GM18907 (cell line): ENCODE data around the gene PTH2.
"Not testable (repeated sequence)": the region's sequence is repeated elsewhere in the genome, so short reads cannot be mapped to it uniquely, and the experiment has no call there.

Experiments used
- ATAC-seq: cut with Tn5 transposase; IDR thresholded peaks from one replicate; pipeline ENCODE4 v1.9.1; 2021; ENCODE audit warnings: mild to moderate bottlenecking, moderate library complexity; ENCODE audit not compliant: unreplicated experiment

PTH2 gene

DNA sequence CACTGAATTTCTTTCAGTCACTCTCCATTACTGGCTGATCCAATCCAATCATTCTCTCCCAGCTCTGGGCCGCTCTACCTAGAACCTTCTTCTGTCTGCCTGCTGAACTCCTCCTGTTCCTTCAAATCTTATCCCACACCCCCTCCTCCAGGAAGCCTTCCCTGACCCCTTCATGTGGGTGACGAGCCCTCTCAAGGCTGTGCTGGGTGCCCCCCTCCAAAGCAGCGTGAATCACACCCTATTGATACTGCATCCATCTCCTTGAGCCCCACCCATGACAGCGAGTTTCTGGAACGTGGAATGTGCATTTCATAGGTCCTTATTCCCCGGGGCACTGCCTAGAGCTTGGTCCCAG lies 25.2 kb upstream of the PTH2 start:
- no peak for ATAC-seq

DNA sequence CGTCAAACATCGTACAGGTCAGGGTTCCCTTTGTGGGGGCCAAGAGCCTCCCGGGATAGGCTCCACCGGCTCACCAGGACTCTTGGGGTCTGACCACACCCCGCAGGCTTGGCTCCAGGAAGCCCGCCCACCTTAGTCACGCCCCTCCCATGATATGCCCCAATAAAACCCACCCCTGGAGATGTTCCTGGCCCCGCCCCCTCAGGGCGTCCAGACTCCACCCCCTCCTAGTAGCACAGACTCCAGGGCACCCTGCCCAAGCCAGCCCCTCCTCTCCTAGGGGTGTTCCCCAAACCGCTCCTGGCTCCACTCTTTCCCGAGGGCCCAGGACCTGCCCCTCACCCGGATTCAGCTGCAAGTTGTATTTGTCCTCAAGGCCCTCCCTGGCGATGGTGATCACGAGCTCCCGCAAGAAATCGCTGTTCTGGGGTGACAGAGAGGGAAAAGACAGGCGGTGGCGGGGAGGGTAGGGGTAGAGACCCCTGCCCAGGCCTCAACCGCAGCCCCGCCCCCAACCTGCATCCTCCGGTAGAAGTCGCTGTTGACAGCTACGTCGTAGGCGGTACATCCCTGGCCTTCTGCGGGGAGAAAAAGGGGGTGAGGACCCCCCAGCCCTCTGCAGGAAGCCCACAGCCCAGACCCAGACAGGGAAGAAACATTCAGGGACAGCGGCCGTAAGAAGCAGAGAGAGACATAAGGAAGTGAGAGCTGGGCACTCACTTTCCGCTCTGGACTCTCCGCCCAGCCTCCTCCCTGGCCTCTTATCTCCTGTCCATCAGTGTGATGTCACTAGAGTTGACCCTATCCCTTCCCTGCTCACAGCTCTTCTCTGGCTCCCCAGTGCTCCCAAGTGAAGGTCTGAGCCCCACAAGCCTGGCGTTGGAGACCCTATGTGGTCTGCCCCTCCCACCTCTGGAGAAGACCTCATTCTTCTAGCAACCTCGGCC lies 24.5 kb upstream of the PTH2 start:
- ATAC-seq, result no peak

DNA sequence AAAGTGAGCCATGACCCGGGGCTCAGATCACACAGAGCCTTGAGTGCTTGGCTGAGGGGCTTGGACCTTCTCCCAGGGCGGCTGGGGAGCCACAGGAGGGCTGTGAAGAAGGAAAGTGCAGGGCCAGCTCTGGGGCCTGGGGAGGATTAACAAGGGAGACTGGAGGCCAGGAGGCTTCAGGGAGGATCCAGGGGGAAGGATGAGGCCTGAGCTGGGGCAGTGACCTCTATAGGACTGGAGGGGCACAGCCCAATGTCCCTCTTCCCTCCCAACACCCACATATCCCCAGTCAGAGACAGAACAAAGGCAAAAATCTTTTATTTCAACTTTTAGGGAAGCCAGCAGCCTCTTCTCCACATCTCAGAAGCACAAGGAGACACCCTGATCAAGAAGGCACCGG lies 22.8 kb upstream of the PTH2 start:
- ATAC-seq, result no peak

DNA sequence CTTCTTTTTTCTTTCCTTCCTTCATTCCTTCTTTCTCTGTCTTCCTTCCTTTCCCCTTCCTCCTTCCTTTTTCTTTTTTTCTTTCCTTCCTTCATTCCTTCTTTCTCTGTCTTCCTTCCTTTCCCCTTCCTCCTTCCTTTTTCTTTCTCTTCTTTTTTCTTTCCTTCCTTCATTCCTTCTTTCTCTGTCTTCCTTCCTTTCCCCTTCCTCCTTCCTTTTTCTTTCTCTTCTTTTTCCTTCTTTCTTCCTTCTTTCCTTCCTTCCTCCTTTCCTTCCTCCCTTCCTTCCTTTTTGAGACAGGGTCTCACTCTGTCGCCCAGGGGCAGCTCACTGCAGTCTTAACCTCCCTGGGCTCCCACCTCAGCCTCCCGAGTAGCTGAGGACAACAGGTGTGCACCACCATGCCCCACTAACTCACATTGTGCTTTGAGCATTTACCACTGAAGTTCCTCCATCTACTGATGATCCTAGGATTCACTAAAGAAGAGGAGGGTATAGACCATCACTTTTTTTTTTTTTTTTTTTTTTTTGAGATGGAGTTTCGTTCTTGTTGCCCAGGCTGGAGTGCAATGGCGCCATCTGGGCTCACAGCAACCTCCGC lies 21.0 kb upstream of the PTH2 start:
- not testable (repeated sequence) for ATAC-seq

DNA sequence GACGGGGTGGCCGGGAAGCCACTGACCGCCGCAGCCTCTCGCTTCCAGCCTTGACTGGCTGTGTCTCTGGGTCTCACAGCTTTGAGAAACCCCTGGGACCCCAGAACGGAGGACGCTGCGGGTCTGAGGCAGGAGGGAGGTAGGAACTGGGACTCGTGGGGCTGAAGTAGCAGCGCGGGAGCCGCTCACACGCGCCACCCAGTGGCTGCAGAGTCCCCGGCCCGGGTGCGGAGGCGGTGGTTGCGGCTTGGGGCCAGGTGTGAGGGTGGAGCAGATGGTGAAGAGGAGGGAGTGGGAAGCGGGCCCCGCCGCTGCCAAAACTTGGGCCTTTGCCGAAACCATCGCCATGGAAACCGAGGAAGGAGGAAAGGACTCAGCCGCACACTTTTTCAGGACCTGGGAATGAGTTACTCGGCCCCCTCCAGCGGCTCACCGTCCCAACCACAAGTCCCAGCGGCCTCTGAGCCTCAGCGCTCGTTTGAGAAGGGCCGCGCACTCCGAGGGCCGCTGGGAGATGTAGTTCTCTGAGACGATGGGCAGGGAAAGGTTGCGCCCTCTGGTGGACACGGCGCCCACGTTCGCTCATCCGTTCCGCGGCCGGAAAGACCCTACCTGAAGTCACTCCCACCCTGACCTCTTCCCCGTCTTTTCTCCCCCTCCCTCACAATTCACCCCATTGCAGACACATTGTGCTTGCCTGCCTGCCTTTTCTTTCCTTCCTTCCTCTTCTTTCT lies 20.3 kb upstream of the PTH2 start:
- ATAC-seq, result peak; percentile 71

DNA sequence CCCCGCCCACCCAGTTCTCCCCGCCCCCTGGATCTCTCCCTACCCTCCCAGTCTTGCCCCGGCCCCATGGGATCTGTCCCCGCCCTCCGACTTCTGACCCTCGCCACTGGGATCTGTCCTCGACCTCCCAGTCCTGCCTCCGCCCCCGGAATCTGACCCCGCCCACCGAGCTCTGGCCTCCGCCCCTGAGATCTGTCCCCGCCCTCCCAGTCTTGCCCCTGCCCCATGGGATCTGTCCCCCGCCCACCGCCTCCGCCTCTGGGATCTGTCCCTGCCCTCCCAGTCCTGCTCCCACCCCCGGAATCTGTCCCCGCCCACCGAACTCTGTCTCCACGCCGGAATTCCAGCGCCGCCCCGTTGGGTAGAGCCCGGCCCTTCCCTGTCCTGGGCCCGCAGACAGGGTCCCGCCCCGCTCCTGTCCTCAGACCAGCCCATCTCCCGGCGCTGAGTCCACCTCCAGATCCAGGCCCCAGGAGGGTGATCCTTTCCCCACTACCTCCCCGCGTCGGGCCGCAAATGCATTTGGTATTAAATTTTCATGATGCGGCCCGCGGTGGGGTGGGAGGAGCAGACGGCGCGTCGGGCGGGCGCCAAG lies 19.6 kb upstream of the PTH2 start:
- ATAC-seq, result peak; percentile 5

DNA sequence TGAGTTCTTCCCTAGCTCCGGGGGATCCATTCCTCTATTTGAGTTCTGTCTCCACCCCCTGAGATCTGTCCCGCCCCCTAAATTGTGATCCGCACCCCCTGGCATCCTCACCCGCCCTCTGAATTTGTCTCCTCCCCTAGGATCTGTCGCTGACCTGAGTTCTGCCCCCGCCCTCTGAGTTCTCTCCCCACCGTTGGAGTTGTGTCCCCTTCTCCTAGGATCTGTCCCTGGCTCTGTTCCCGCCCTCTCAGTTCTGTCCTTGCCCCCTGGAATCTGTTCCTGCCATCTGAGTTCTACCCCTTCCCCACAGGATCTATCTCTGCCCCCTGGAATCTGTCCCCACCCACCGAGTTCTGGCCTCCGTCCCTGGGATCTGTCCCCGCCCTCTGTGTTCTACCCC lies 19.1 kb upstream of the PTH2 start:
- no peak for ATAC-seq

DNA sequence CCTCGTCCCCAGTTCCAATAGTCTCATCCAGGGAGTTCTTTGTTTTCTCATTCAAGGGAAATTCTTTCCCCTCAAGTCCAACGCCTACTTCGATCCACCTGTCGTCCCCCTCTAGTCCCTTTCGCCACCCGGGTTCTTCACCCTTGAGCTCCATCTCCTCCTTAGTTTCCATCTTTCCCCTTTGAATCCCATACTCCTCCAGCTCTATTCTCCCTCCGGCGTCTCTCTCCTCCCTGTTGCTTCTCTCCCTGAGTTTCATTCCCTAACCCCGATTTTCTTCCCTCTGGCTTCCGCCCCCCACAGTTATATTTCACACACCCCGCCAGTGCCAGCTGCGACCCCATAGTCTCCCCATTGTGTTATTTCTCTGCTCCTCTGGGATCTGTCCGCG lies 18.7 kb upstream of the PTH2 start:
- ATAC-seq, result no peak

DNA sequence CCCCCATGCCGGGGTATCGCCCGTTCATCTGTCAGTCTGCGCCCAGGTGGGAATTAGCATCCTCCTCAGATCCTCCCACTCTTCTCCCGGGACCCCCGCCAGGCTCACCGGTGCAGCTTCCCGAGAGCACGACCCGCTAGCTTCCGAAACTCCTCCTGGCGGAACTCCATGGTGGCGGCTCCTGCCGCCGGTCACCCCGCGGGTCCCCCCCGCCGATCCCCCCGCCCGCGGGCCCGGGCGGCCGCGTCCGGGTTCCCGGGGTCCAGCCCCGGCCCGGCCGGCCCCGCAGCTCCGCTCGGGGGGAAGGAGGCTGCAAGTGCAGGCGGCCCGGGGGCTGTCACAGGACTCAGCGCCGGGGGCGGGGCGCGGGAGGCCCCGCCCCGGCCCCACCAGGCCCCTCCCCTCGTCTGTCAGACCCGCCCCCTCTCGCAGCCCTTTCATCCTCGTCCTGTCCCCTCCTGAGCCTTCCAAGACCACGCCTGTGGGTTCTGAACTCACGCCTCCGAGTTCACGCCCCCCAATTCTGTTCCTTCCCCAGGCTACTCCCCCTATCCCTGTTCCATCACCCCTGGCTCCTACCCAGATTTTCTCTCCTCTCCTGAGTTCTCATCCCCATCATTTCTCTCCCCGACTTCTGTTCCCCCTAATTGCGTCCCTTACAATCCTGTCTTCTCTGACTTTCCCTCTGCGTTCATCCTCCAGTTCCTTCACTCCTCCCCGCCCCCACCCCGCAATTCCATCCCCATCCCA lies 18.1 kb upstream of the PTH2 start, which contains the start of gene SLC17A7:
SLC17A7 (minus strand) TSS at position 318 of the 750 bp plus-strand sequence; CDS start at position 170, 148 bp downstream.
- ATAC-seq, result no peak

DNA sequence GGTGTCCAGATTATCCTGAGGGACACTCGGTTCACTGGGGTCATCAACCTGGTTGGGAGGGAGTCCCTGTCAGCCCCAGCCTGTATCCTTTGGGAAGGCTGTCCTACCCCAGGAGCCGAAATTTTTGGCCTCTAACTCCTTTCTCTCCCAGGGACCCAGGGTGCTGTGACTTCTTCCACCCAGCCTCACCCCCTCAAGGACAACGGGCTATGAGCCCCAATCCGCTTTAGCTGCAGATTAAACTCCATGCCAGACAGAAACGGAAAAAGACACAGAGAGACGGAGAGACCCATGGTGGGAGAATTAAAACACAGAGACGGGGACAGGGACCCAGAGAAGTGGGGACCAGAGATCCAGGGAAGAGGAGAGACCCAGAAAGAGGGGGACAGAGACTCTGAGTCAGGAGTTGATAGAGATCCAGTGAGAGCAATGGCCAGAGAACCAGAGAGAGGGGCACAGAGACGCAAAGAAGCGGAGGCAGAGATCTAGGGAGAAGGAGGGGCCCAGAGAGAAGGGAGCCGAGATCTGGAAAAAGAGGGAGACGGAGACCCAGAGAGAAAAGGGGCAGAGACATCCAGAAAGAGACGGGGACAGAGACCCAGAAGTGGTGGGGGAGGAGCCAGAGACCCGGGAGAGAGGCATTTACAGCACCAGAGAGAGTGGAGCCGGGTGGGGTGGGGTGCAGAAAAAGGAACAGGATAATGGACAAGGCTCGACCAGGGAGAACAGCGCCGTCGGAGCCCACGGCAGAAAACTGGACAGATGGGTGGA lies 17.4 kb upstream of the PTH2 start:
- no peak for ATAC-seq

DNA sequence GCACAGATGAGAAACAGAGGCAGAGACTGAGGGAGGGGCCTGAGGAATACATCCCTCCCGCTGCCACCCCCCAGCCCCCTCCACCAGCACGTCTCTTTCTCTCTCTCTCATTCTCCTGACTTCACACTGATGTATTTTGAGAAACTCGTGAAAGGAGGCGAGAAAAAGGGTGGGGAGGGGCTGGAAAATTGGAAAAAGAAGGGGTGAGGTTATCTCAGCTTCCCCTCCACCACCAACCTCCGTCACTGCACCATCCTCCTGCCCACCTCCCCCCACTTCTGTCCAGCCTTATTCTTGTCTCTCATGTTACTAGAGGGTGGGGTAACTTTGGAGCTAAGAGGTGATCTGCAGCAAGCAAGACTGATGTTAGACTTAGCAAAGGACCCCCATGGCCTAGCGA lies 16.6 kb upstream of the PTH2 start:
- ATAC-seq, result no peak

DNA sequence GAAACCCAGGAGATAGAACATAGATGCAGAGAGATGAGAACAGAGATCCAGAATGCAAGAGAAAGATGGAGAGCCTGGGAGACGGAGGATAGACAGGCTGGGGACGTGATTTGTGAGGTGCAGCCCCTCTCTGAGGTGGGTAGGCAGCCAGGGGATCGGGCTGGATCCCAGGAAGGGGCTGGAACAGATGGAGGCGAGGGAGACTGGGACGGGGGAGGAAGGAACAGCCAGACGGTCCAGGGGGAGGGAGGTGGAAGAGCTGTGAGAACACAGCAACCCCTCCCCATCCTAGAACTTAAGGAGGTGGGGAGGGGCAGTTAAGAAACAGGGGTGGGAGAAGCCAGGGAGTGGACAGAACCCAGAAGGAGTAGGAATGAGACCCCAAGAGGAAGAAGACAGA lies 15.0 kb upstream of the PTH2 start:
- no peak for ATAC-seq

DNA sequence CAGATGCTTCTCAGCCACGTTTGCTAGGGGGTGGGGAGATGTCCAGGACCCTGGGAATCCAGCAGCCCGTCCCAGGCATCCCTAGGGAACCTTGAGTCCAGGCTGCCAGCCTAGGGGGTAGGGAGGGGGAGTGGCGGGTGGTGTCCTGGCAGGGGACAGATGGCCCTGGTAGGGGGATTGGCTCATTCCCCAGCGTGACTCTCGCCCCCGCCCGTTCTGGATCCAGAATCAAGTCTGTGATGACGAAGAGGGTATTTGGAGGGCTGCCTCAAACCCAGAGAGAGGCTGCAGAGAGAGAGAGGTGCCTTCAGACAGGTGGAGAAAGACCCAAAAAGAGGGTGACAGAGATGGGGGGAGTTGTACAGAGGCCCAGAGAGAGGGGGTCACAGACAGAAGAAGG lies 14.0 kb upstream of the PTH2 start:
- ATAC-seq, result no peak

DNA sequence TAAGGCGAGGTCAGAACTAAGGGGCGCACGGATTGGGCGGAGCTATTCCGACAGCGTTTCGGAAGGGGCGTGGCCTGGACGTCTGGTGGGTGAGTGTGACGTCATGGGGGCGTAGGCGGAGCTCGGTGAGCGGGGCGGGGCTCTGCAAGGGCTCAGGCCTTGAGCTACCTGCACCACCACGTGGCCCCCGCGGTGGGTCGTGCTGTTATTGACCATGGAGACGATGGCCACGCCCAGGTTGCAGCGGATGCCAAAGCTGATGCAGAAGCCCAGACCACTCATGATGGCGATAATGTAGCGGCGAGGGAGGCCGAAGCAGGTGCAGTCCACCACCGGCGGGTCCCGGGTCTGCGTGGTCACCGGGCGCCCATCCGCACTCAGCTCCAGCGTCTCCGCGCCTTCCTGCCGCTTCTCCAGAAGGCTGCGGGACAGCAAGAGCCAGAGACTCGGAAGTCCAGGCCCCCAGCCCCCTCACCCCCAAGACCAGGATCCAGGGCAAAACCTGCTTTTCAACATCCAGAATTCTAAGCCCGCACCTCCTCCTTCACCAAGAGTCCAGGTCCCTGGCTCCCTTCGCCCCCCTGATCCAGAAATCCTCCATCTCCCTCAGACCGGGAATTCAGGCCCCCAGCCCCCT lies 13.3 kb upstream of the PTH2 start:
- no peak for ATAC-seq

DNA sequence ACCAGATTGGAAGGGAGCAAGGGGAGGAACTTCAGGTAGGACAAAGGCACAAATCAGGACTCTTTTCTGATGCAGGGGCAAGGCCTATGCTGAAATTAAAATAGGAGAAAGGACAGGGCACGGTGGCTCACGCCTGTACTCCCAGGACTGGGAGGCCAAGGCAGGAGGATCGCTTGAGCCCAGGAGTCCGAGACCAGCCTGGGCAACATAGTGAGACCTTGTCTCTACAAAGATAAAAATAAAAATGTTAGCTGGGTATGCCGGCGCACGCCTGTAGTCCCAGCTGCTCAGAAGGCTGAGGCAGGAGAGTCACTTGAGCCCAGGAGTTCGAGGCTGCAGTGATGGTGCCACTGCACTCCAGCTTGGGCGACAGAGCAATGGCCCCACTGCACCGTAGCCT lies 12.4 kb upstream of the PTH2 start:
- ATAC-seq, result no peak

DNA sequence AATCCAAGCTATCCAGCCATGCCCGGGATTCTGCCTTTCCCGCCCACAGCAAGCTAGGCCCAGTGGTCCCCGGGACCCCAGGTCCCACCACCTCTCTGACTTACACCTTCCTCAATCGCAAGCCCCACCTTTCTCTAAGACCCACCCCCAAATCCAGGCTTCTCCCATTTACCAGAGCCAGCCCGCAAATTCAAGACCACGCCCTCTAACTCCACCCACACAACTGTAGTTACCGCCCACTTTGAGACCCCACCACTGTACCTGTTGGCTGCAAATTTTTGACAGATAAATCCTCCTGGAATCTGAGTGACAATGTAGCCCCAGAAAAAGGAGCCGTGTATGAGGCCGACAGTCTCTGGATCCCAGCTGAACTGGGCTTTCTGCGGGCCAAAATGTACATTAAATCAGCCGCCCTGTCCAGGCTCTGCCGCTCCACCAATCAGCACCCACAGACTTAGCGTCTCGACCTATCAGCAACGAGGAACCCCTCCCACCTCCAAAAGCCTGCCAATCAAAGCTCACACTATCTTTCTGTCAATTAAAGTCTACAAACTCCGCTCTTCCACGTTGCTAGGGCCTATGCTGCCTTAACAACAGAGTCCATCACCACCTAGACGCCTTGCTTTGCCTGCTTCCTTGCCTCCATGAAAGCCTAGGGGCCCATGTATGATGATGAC lies 11.8 kb upstream of the PTH2 start:
- no peak for ATAC-seq

DNA sequence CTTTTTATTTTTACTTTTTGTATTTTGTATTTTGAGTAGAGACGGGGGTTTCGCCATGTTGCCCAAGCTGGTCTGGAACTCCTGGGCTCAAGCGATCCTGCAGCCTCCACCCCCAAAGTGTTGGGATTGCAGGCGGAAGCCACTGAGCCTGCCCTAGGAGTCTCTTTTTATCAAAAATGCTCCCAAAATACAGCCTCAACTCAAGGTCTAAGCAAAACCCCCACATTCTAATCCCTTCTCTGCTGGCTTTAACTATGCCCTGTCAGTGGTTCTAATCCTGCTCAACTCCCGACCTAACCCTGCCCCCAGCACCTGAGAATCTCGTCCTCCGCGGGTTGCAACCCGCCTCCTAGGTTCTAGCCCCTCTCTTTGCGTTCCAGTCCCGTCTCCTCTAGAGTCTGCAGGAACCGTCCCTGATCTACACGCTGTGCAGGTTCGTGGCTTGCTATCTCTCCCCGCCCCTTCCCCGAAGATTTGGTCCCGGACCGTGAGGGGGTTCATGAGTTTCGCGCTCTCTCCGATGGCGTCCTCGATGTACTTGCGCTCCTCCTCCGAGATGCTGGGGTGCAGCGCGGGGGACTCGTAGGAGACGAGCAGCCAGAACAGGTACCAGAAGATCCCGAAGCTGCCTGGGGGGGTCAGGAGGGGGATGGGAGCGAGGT lies 10.1 kb upstream of the PTH2 start:
- no peak for ATAC-seq
